ENCODE measurements around the gene SLC41A3. TPM values are rescaled to one million over a fixed set of nuclear protein-coding genes. Genes with fewer than 3 reads are reported as not detected.

Gene SLC41A3
- total RNA-seq, 1 donor from 2014 or later: 58.8 TPM

GRCh38 chr3:126057936-126058335 is 26.0 kb downstream of the SLC41A3 start:
- Mint-ChIP-seq H3K9me3 (no peaks in the 10 kb centered on the region), H3K36me3 (ENCODE audit: low read depth) (no peaks in the 10 kb centered on the region), H3K27me3 (ENCODE audit: low read depth) (no peaks in the 10 kb centered on the region), H3K4me1 (no peaks in the 10 kb centered on the region), H3K4me3 (no peak overlapping the region), H3K27ac (ENCODE audit: unreplicated experiment) (peak overlapping the region; percentile 17)
- no peak for DNase-seq (ENCODE audit: low read depth, low spot score)
- no peak for TF ChIP-seq CTCF (conservative IDR thresholded peaks at IDR 0.05)

GRCh38 chr3:126057501-126057819 is 26.5 kb downstream of the SLC41A3 start:
- H3K9me3 Mint-ChIP-seq: no peaks in the 10 kb centered on the region
- H3K36me3 Mint-ChIP-seq (ENCODE audit: low read depth): no peaks in the 10 kb centered on the region
- no peak overlapping the region for H3K4me3 Mint-ChIP-seq
- H3K27ac Mint-ChIP-seq (ENCODE audit: unreplicated experiment): peak overlapping the region; percentile 17
- no peaks in the 10 kb centered on the region for H3K4me1 Mint-ChIP-seq
- no peak for TF ChIP-seq CTCF (conservative IDR thresholded peaks at IDR 0.05)
- no peak for DNase-seq (ENCODE audit: low read depth, low spot score)
- H3K27me3 Mint-ChIP-seq (ENCODE audit: low read depth): no peaks in the 10 kb centered on the region

GRCh38 chr3:126056681-126057500 is 27.0 kb downstream of the SLC41A3 start:
- H3K27ac Mint-ChIP-seq (ENCODE audit: unreplicated experiment): peak overlapping the region; percentile 17

GRCh38 chr3:126056088-126056487 is 27.8 kb downstream of the SLC41A3 start:
- H3K4me1 Mint-ChIP-seq: no peaks in the 10 kb centered on the region
- H3K9me3 Mint-ChIP-seq: no peaks in the 10 kb centered on the region
- DNase-seq (ENCODE audit: low read depth, low spot score): no peak
- TF ChIP-seq CTCF (conservative IDR thresholded peaks at IDR 0.05): no peak
- no peak overlapping the region for H3K4me3 Mint-ChIP-seq
- no peaks in the 10 kb centered on the region for H3K27me3 Mint-ChIP-seq (ENCODE audit: low read depth)
- H3K36me3 Mint-ChIP-seq (ENCODE audit: low read depth): no peaks in the 10 kb centered on the region
- H3K27ac Mint-ChIP-seq (ENCODE audit: unreplicated experiment): no peak overlapping the region

More at GRCh38 chr3:126056681-126057500, 27.0 kb downstream of the SLC41A3 start:
- Mint-ChIP-seq H3K4me3 (no peak overlapping the region), H3K9me3 (no peaks in the 10 kb centered on the region), H3K36me3 (ENCODE audit: low read depth) (no peaks in the 10 kb centered on the region), H3K4me1 (no peaks in the 10 kb centered on the region), H3K27me3 (ENCODE audit: low read depth) (no peaks in the 10 kb centered on the region)
- no peak for TF ChIP-seq CTCF (conservative IDR thresholded peaks at IDR 0.05)
- DNase-seq (ENCODE audit: low read depth, low spot score): no peak

GRCh38 chr3:126054870-126055269 is 29.1 kb downstream of the SLC41A3 start:
- no peak for DNase-seq (ENCODE audit: low read depth, low spot score)
- Mint-ChIP-seq H3K36me3 (ENCODE audit: low read depth) (peaks cover 5% of the 10 kb centered on the region), H3K4me1 (no peaks in the 10 kb centered on the region), H3K9me3 (no peaks in the 10 kb centered on the region), H3K4me3 (no peak overlapping the region), H3K27ac (ENCODE audit: unreplicated experiment) (no peak overlapping the region), H3K27me3 (ENCODE audit: low read depth) (no peaks in the 10 kb centered on the region)
- TF ChIP-seq CTCF (conservative IDR thresholded peaks at IDR 0.05): no peak
